Measurements from ENCODE around the gene CTAG2. TPM values are rescaled to one million over a fixed set of nuclear protein-coding genes. Genes with fewer than 3 reads are reported as not detected.

The CTAG2 gene
- polyA plus RNA-seq, 1 donor from 2014 or later: not detected

- Histone ChIP-seq H3K36me3 (ENCODE audit: insufficient read depth, low read length) (no peaks in the 10 kb centered on the region), H3F3A (ENCODE audit: insufficient read depth, low read length, poor library complexity, severe bottlenecking) (no peaks in the 10 kb centered on the region), H3K27ac (ENCODE audit: low read length) (no peak overlapping the region), H3K9ac (ENCODE audit: low read length) (no peak overlapping the region), H3K9me2 (ENCODE audit: insufficient read depth, low read length) (no peaks in the 10 kb centered on the region), H4K20me1 (ENCODE audit: insufficient read depth) (no peaks in the 10 kb centered on the region), H3K79me2 (replicated peaks; ENCODE audit: insufficient read depth, low read length) (no peaks in the 10 kb centered on the region), H3K9me3 (ENCODE audit: low read length) (no peaks in the 10 kb centered on the region), H3K27me3 (ENCODE audit: insufficient read depth, low read depth, low read length) (no peaks in the 10 kb centered on the region), H2AFZ (ENCODE audit: low read depth, low read length) (no peak overlapping the region), H3K4me3 (ENCODE audit: low read length) (no peak overlapping the region), H3K4me2 (ENCODE audit: low read length) (no peak overlapping the region)
- TF ChIP-seq POLR2AphosphoS5 (IDR thresholded peaks at IDR 0.05) (no peak), RAD21 (conservative IDR thresholded peaks at IDR 0.05) (no peak), MXI1 (conservative IDR thresholded peaks at IDR 0.05; ENCODE audit: poor library complexity, severe bottlenecking) (no peak), EP300 (conservative IDR thresholded peaks at IDR 0.05; ENCODE audit: poor library complexity, severe bottlenecking) (no peak), SMC3 (conservative IDR thresholded peaks at IDR 0.05; ENCODE audit: poor library complexity) (no peak), EZH2 (IDR thresholded peaks at IDR 0.05; ENCODE audit: borderline replicate concordance, insufficient read depth, low read length, poor library complexity, severe bottlenecking) (no peak), TAF1 (IDR thresholded peaks at IDR 0.05; ENCODE audit: low read depth) (no peak)
- TF ChIP-seq, protein P1, sequence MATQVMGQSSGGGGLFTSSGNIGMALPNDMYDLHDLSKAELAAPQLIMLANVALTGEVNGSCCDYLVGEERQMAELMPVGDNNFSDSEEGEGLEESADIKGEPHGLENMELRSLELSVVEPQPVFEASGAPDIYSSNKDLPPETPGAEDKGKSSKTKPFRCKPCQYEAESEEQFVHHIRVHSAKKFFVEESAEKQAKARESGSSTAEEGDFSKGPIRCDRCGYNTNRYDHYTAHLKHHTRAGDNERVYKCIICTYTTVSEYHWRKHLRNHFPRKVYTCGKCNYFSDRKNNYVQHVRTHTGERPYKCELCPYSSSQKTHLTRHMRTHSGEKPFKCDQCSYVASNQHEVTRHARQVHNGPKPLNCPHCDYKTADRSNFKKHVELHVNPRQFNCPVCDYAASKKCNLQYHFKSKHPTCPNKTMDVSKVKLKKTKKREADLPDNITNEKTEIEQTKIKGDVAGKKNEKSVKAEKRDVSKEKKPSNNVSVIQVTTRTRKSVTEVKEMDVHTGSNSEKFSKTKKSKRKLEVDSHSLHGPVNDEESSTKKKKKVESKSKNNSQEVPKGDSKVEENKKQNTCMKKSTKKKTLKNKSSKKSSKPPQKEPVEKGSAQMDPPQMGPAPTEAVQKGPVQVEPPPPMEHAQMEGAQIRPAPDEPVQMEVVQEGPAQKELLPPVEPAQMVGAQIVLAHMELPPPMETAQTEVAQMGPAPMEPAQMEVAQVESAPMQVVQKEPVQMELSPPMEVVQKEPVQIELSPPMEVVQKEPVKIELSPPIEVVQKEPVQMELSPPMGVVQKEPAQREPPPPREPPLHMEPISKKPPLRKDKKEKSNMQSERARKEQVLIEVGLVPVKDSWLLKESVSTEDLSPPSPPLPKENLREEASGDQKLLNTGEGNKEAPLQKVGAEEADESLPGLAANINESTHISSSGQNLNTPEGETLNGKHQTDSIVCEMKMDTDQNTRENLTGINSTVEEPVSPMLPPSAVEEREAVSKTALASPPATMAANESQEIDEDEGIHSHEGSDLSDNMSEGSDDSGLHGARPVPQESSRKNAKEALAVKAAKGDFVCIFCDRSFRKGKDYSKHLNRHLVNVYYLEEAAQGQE (IDR thresholded peaks at IDR 0.05; ENCODE audit: borderline replicate concordance): no peak
- TF ChIP-seq, protein P2, sequence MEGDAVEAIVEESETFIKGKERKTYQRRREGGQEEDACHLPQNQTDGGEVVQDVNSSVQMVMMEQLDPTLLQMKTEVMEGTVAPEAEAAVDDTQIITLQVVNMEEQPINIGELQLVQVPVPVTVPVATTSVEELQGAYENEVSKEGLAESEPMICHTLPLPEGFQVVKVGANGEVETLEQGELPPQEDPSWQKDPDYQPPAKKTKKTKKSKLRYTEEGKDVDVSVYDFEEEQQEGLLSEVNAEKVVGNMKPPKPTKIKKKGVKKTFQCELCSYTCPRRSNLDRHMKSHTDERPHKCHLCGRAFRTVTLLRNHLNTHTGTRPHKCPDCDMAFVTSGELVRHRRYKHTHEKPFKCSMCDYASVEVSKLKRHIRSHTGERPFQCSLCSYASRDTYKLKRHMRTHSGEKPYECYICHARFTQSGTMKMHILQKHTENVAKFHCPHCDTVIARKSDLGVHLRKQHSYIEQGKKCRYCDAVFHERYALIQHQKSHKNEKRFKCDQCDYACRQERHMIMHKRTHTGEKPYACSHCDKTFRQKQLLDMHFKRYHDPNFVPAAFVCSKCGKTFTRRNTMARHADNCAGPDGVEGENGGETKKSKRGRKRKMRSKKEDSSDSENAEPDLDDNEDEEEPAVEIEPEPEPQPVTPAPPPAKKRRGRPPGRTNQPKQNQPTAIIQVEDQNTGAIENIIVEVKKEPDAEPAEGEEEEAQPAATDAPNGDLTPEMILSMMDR (IDR thresholded peaks at IDR 0.05; ENCODE audit: poor library complexity, severe bottlenecking): no peak
These were observed 900 bp downstream of the CTAG2 start for GRCh38 chrX:154652311-154653047.

GRCh38 chrX:154650221-154650510 lies 3.2 kb downstream of the CTAG2 start:
- Histone ChIP-seq H3F3A (ENCODE audit: insufficient read depth, low read length, poor library complexity, severe bottlenecking) (no peaks in the 10 kb centered on the region), H3K27me3 (ENCODE audit: insufficient read depth, low read depth, low read length) (no peaks in the 10 kb centered on the region), H3K4me2 (ENCODE audit: low read length) (no peak overlapping the region), H3K9ac (ENCODE audit: low read length) (no peak overlapping the region), H3K9me3 (ENCODE audit: low read length) (no peaks in the 10 kb centered on the region), H2AFZ (ENCODE audit: low read depth, low read length) (no peak overlapping the region), H3K79me2 (replicated peaks; ENCODE audit: insufficient read depth, low read length) (no peaks in the 10 kb centered on the region), H3K36me3 (ENCODE audit: insufficient read depth, low read length) (no peaks in the 10 kb centered on the region), H3K4me3 (ENCODE audit: low read length) (no peak overlapping the region), H3K9me2 (ENCODE audit: insufficient read depth, low read length) (no peaks in the 10 kb centered on the region), H3K27ac (ENCODE audit: low read length) (no peak overlapping the region), H4K20me1 (ENCODE audit: insufficient read depth) (no peaks in the 10 kb centered on the region)
- TF ChIP-seq MXI1 (conservative IDR thresholded peaks at IDR 0.05; ENCODE audit: poor library complexity, severe bottlenecking) (no peak), EZH2 (IDR thresholded peaks at IDR 0.05; ENCODE audit: borderline replicate concordance, insufficient read depth, low read length, poor library complexity, severe bottlenecking) (no peak), POLR2AphosphoS5 (IDR thresholded peaks at IDR 0.05) (no peak), TAF1 (IDR thresholded peaks at IDR 0.05; ENCODE audit: low read depth) (no peak)
- TF ChIP-seq, protein P1 (IDR thresholded peaks at IDR 0.05; ENCODE audit: borderline replicate concordance): no peak
